ENCODE data around the gene COL6A1. TPM values are rescaled to one million over a fixed set of nuclear protein-coding genes. Genes with fewer than 3 reads are reported as not detected.

COL6A1 gene
- total and polyA plus RNA-seq, 2 of the 4 experiments (the other 2 are of a cell fraction): 173 to 1,578 TPM

DNA sequence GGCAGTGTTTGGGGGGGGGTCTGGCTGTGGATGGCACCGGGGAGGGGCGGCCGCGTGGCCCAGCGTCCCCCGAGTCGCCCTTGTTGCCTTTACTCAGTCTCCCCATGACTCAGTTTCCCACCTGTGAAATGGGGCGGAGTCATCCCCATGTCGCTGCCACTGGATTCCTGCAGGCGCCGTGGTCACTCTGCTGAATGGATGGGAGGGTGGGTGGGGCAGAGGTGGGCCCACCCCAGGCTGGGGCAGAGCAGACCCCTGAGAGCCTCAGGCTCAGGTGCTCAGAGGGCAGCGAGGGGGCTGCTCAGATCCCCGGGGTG is 2.0 kb downstream of the COL6A1 start:
- ATAC-seq (ENCODE audit: low read depth) (no peak), DNase-seq (no peak)
- Histone ChIP-seq H3K9ac (ENCODE audit: low read depth, low read length) (peak overlapping the region; percentile 100), H3K79me1 (ENCODE audit: low read depth in 1 of 2, low read length in 2 of 2) (peaks cover 11 to 65% of the 10 kb centered on the region in 2 experiments; a peak in 3 of 4 replicates), H4K20me1 (ENCODE audit: insufficient read depth, low read length) (peaks cover 63% of the 10 kb centered on the region), H3K56ac (ENCODE audit: extremely low read depth, insufficient read depth, low read length) (no peak overlapping the region), H2BK20ac (ENCODE audit: low read depth, low read length) (no peak overlapping the region), H3K27ac (ENCODE audit: insufficient read depth, low read length) (peak overlapping the region; percentile 99), H3K4ac (ENCODE audit: low read depth, low read length) (peak overlapping the region; percentile 80), H2BK5ac (ENCODE audit: low read depth, low read length, poor library complexity, severe bottlenecking) (peak overlapping the region; percentile 98), H4K5ac (ENCODE audit: low read depth, low read length) (no peak overlapping the region), H3K14ac (replicated peaks; ENCODE audit: low read depth, low read length) (peak overlapping the region; percentile 98), H3K9me3 (ENCODE audit: control insufficient read depth, insufficient read depth, low read length) (no peaks in the 10 kb centered on the region), H3K4me2 (ENCODE audit: low read depth, low read length) (peak overlapping the region; percentile 91), H2BK15ac (ENCODE audit: low read depth, low read length) (no peak overlapping the region), H3K9me1 (ENCODE audit: insufficient read depth, low read length) (peaks cover 9% of the 10 kb centered on the region), H4K91ac (ENCODE audit: insufficient read depth, low read depth, low read length) (peak overlapping the region; percentile 84; the same call in 1 of the 2 replicates), H2AK5ac (ENCODE audit: low read depth, low read length) (peak overlapping the region; percentile 74; the same call in 1 of the 2 replicates), H3K27me3 (ENCODE audit: control insufficient read depth, insufficient read depth, low read length) (no peaks in the 10 kb centered on the region), H3K4me3 (ENCODE audit: insufficient read depth, low read depth, low read length) (peak overlapping the region; percentile 95), H3K18ac (ENCODE audit: low read depth, low read length) (no peak overlapping the region; the same call in 1 of the 2 replicates), H2AK9ac (replicated peaks; ENCODE audit: low read depth, low read length, poor library complexity) (peak overlapping the region; percentile 99), H2BK120ac (ENCODE audit: low read depth, low read length) (0 out of 2 replicates have a peak overlapping the region, but pooled peaks have one; percentile 6), H3K23ac (ENCODE audit: low read depth, low read length) (peak overlapping the region; percentile 95), H2AFZ (replicated peaks; ENCODE audit: low read length, poor library complexity) (peak overlapping the region; percentile 1), H3K4me1 (ENCODE audit: control insufficient read depth, insufficient read depth, low read length) (peaks cover 25% of the 10 kb centered on the region), H3K36me3 (ENCODE audit: control insufficient read depth, insufficient read depth, low read length) (peaks cover 52% of the 10 kb centered on the region), H4K8ac (ENCODE audit: low read depth in 2 of 2, low read length in 2 of 2) (peak overlapping the region; percentile 54 to 67; a peak in 2 of 4 replicates)
- no peak for TF ChIP-seq FOS (IDR thresholded peaks at IDR 0.05; ENCODE audit: low read depth, low read length)
- TF ChIP-seq, protein P1, sequence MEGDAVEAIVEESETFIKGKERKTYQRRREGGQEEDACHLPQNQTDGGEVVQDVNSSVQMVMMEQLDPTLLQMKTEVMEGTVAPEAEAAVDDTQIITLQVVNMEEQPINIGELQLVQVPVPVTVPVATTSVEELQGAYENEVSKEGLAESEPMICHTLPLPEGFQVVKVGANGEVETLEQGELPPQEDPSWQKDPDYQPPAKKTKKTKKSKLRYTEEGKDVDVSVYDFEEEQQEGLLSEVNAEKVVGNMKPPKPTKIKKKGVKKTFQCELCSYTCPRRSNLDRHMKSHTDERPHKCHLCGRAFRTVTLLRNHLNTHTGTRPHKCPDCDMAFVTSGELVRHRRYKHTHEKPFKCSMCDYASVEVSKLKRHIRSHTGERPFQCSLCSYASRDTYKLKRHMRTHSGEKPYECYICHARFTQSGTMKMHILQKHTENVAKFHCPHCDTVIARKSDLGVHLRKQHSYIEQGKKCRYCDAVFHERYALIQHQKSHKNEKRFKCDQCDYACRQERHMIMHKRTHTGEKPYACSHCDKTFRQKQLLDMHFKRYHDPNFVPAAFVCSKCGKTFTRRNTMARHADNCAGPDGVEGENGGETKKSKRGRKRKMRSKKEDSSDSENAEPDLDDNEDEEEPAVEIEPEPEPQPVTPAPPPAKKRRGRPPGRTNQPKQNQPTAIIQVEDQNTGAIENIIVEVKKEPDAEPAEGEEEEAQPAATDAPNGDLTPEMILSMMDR (conservative IDR thresholded peaks at IDR 0.05; ENCODE audit: low read depth, low read length): no peak
- TF ChIP-seq, protein P2, sequence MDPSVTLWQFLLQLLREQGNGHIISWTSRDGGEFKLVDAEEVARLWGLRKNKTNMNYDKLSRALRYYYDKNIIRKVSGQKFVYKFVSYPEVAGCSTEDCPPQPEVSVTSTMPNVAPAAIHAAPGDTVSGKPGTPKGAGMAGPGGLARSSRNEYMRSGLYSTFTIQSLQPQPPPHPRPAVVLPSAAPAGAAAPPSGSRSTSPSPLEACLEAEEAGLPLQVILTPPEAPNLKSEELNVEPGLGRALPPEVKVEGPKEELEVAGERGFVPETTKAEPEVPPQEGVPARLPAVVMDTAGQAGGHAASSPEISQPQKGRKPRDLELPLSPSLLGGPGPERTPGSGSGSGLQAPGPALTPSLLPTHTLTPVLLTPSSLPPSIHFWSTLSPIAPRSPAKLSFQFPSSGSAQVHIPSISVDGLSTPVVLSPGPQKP (IDR thresholded peaks at IDR 0.05; ENCODE audit: borderline replicate concordance, low read depth, low read length): no peak
- TF ChIP-seq, protein P3, sequence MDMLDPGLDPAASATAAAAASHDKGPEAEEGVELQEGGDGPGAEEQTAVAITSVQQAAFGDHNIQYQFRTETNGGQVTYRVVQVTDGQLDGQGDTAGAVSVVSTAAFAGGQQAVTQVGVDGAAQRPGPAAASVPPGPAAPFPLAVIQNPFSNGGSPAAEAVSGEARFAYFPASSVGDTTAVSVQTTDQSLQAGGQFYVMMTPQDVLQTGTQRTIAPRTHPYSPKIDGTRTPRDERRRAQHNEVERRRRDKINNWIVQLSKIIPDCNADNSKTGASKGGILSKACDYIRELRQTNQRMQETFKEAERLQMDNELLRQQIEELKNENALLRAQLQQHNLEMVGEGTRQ (IDR thresholded peaks at IDR 0.05; ENCODE audit: low read depth, low read length): no peak
- no peak for TF ChIP-seq RAD21 (IDR thresholded peaks at IDR 0.05; ENCODE audit: low read length)
- TF ChIP-seq NFE2L2 (IDR thresholded peaks at IDR 0.05; ENCODE audit: low read depth, low read length): no peak
- no peak for TF ChIP-seq RFX5 (IDR thresholded peaks at IDR 0.05; ENCODE audit: low read depth, low read length)
- dilution Hi-C loops (cut with HindIII; ENCODE audit: low sequenced_read_pairs, unreplicated experiment): no loop called here
- POLR2A ChIA-PET (ENCODE audit: unreplicated experiment): interaction anchor here (1.2 kb wide), 1 partner anchor 73 kb away, joined by 3 read pairs; no protein-coding TSS in a partner anchor
- in situ Hi-C loops (cut with MboI; ENCODE audit: low sequenced_read_pairs): no loop called here
- CTCF ChIA-PET: no interaction called here
- BruUV-seq (replicated peaks): no TSS peak
- intact Hi-C loops (cut with micrococcal nuclease): no loop called here
- WGBS, 2 experiments (ENCODE audit: extremely low coverage in 2 of 2, insufficient read length in 1 of 2): no CpG with 5 or more reads among the region's 13 CpGs

All from IMR-90 (cell line).